GM23248 (cell line): ENCODE measurements around the gene ENO2. TPM values are rescaled to one million over a fixed set of nuclear protein-coding genes. Genes with fewer than 3 reads are reported as not detected.
"Not testable (repeated sequence)": the region's sequence is repeated elsewhere in the genome, so short reads cannot be mapped to it uniquely, and the experiment has no call there.

Experiments used
- DNase-seq: peaks from one replicate; pipeline ENCODE4 v3.0.0-alpha.2; 2015
- H2AFZ ChIP-seq: fragments of 200-600 bp; sonication (generic); 2 replicates; pipeline ENCODE4 v1.6.1; 2016; ENCODE audit warnings: antibody characterized with exemption
- H3F3A ChIP-seq: fragments of 200-600 bp; sonication (generic); 2 replicates; pipeline ENCODE4 v1.6.1; 2016; ENCODE audit warnings: mild to moderate bottlenecking, antibody characterized with exemption, mixed run types; ENCODE audit not compliant: insufficient read depth
- H3K27ac ChIP-seq: fragments of 200-600 bp; sonication (generic); 2 replicates; pipeline ENCODE4 v1.5.1; 2016; ENCODE audit warnings: mild to moderate bottlenecking
- H3K27me3 ChIP-seq: fragments of 200-600 bp; sonication (generic); replicated peaks from 2 replicates; pipeline ENCODE4 v1.6.1; 2016; ENCODE audit warnings: mild to moderate bottlenecking; ENCODE audit not compliant: insufficient read depth
- H3K36me3 ChIP-seq: fragments of 200-600 bp; sonication (generic); 2 replicates; pipeline ENCODE4 v1.6.1; 2016; ENCODE audit warnings: low read depth, mild to moderate bottlenecking
- H3K4me1 ChIP-seq: fragments of 200-600 bp; sonication (generic); 2 replicates; pipeline ENCODE4 v1.6.1; 2016; ENCODE audit warnings: mild to moderate bottlenecking; ENCODE audit not compliant: insufficient read depth
- H3K4me2 ChIP-seq: fragments of 200-600 bp; sonication (generic); one replicate; pipeline ENCODE4 v1.6.1; 2016; ENCODE audit warnings: mild to moderate bottlenecking; ENCODE audit not compliant: unreplicated experiment
- H3K4me3 ChIP-seq: fragments of 200-600 bp; sonication (generic); 2 replicates; pipeline ENCODE4 v1.5.1; 2016; ENCODE audit warnings: mild to moderate bottlenecking
- H3K79me2 ChIP-seq: fragments of 200-600 bp; sonication (generic); 2 replicates; pipeline ENCODE4 v1.6.1; 2016; ENCODE audit warnings: mild to moderate bottlenecking; ENCODE audit not compliant: insufficient read depth
- H3K9ac ChIP-seq: fragments of 200-600 bp; sonication (generic); 2 replicates; pipeline ENCODE4 v1.6.1; 2016; ENCODE audit warnings: mild to moderate bottlenecking
- H3K9me2 ChIP-seq: fragments of 200-600 bp; sonication (generic); 2 replicates; pipeline ENCODE4 v1.6.1; 2016; ENCODE audit warnings: mixed run types, mild to moderate bottlenecking, moderate library complexity; ENCODE audit not compliant: insufficient read depth
- H3K9me3 ChIP-seq: fragments of 200-600 bp; sonication (generic); one replicate; pipeline ENCODE4 v1.6.1; 2017; ENCODE audit warnings: low read depth
- H4K20me1 ChIP-seq: fragments of 200-600 bp; sonication (generic); 2 replicates; pipeline ENCODE4 v1.6.0; 2016; ENCODE audit not compliant: insufficient read depth
- EZH2 ChIP-seq: fragments of 200-600 bp; sonication (generic); IDR thresholded peaks from 2 replicates; pipeline ENCODE4 v1.6.1; 2018; ENCODE audit warnings: antibody characterized with exemption, mild to moderate bottlenecking; ENCODE audit not compliant: insufficient read depth, poor library complexity, severe bottlenecking
- EZH2phosphoT487 ChIP-seq: fragments of 200-600 bp; sonication (generic); IDR thresholded peaks from 2 replicates; pipeline ENCODE4 v1.6.1; 2018; ENCODE audit warnings: antibody characterized with exemption, moderate library complexity, mild to moderate bottlenecking, low read depth; ENCODE audit not compliant: insufficient read depth
- whole genome bisulfite sequencing, 2 experiments: methylation state at CpG; one replicate each; pipeline ENCODE4 v1.1.6; 2015 to 2017; ENCODE audit warnings: low lambda C conversion rate in 2 of 2, low coverage in 1 of 2; ENCODE audit errors: missing lambda C conversion rate in 2 of 2; 5-methylcytosine and 5-hydroxymethylcytosine counted together
- in situ Hi-C: fragments of 300-500 bp; cut with MboI; formaldehyde crosslinking; loops from 2 replicates; pipeline ENCODE4 v1.15.0; 2020
- polyA plus RNA-seq: library from polyadenylated mRNA; unstranded; fragments of >200 nt; fragmentation: Nextera tagmentation; extraction: Ambion mirVana; gene quantifications from 2 replicates; pipeline ENCODE4 v1.2.1, GENCODE V29; 2016
- total RNA-seq: library from RNA; depleted of rRNA; stranded (reverse); fragments of >200 nt; shearing (Covaris generic); gene quantifications from 2 replicates; pipeline ENCODE4 v1.2.3, GENCODE V29; 2014

Gene ENO2
- total and polyA plus RNA-seq, 2 experiments from 2014 or later, result 10.1 to 34.2 TPM

DNA sequence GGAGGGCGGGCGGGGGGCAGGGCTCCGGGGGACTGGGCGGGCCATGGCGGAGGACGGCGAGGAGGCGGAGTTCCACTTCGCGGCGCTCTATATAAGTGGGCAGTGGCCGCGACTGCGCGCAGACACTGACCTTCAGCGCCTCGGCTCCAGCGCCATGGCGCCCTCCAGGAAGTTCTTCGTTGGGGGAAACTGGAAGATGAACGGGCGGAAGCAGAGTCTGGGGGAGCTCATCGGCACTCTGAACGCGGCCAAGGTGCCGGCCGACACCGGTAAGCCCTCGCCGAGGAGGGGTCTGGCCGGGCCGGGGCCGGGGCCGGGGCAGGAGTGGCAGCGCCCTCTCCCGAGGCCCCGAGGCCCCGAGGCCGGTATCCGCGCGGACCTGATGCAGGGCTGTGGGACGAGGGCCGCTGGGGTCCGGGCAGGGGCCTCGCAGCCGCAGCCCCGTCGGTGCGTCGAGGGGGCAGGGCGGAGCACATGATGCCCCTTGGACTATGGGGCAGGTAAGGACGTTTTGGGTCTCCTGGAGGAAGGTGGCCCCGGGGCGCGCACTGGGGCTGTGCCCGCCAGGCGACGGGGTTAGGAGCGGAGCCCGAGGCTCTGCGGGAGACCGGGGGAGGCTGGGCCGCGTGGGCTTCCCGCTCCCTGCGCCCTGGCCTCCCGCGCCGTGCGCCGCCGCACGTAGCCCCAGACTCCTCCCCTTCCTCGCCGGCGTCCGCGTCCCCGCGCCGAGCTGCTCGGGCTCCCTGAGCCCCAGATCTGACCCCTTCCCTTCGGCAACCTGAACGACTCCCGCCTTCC is 46.8 kb upstream of the ENO2 start, which contains the start of gene TPI1:
TSS of gene TPI1 (plus strand) at position 119 of the 798 bp plus-strand sequence. CDS start at position 155, 36 bp downstream.
- no peak for TF ChIP-seq EZH2
- TF ChIP-seq EZH2phosphoT487, result no peak
- DNase-seq, result peak; percentile 93
- Histone ChIP-seq H3K79me2 (peaks cover 38% of the 10 kb centered on the region), H3K27me3 (no peaks in the 10 kb centered on the region), H3K9me3 (no peaks in the 10 kb centered on the region), H3K27ac (peak within 1 kb of the TSS; percentile 68), H3K4me1 (peaks cover 39% of the 10 kb centered on the region), H3F3A (peaks cover 40% of the 10 kb centered on the region), H3K9me2 (no peaks in the 10 kb centered on the region), H3K36me3 (peaks cover 24% of the 10 kb centered on the region), H3K9ac (peak within 1 kb of the TSS; percentile 92), H3K4me2 (peak within 1 kb of the TSS; percentile 100), H3K4me3 (peak within 1 kb of the TSS; percentile 99), H2AFZ (peak within 1 kb of the TSS; percentile 78), H4K20me1 (no peaks in the 10 kb centered on the region; the same call in 1 of the 2 replicates)
- in situ Hi-C loops, result no loop called here
- WGBS, 2 experiments, result 1% methylated on average over 63 to 80 of the region's 86 CpGs

DNA sequence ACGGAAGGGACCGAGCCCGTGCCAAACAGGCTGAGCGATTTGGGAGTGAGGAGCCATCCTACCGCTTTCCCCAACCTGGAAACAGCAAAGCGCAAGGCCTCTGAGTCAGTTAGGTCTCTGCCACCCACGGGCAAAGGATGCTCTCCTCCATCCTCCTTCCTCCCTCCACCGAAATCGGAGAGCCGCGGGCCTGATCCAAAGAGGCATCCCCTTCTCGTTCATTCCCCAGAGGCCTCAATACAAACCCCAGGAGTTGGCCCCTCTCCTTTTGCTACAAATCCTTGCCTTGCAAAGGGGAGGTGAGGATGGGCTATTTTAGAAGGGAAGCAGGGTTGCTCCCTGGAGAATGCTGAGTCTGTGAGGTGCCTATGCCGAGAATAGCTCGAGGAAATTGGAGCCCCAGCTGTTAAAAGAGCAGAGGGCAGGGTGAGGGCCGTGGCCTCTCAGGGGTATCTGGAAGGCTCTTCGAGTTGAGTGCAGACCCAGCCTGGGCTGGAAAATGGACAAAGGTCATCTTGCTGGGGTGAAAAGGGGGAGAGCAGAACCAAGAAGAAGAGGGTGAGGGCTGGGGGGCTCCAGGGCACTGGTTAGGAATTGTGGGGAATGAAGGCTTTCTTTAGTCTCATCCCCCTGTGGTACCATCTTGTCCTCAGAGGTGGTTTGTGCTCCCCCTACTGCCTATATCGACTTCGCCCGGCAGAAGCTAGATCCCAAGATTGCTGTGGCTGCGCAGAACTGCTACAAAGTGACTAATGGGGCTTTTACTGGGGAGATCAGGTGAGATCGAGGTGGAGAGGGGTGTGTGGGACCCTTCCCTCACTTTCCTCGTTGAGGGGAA is 46.0 kb upstream of the ENO2 start:
- DNase-seq, result peak; percentile 75
- peaks cover 17% of the 10 kb centered on the region for H3K36me3 ChIP-seq
- peaks cover 38% of the 10 kb centered on the region for H3K79me2 ChIP-seq

GRCh38 chr12:6869049-6870021 is 45.0 kb upstream of the ENO2 start:
- TF ChIP-seq EZH2phosphoT487 (no peak), EZH2 (no peak)
- WGBS, 2 experiments, result 42 to 47% methylated on average over 12 of the region's 12 CpGs
- Histone ChIP-seq H3K4me2 (peak overlapping the region; percentile 100), H3K9me2 (no peaks in the 10 kb centered on the region), H3K9me3 (no peaks in the 10 kb centered on the region), H3K27me3 (no peaks in the 10 kb centered on the region), H3K4me1 (peaks cover 39% of the 10 kb centered on the region), H3K27ac (peak overlapping the region; percentile 68), H3K4me3 (peak overlapping the region; percentile 99), H3K9ac (peak overlapping the region; percentile 92), H3K36me3 (peaks cover 16% of the 10 kb centered on the region), H2AFZ (no peak overlapping the region), H3K79me2 (peaks cover 40% of the 10 kb centered on the region), H3F3A (peaks cover 38% of the 10 kb centered on the region), H4K20me1 (no peaks in the 10 kb centered on the region; the same call in 1 of the 2 replicates)
- in situ Hi-C loops, result no loop called here
- DNase-seq, result peak; percentile 75

More for the DNA sequence above, 46.0 kb upstream of the ENO2 start:
- H4K20me1 ChIP-seq, result no peaks in the 10 kb centered on the region; the same call in 1 of the 2 replicates
- H3K4me1 ChIP-seq, result peaks cover 39% of the 10 kb centered on the region
- in situ Hi-C loops, result no loop called here
- H2AFZ ChIP-seq, result no peak overlapping the region
- H3K27ac ChIP-seq, result peak overlapping the region; percentile 68
- no peaks in the 10 kb centered on the region for H3K9me3 ChIP-seq
- 5 to 7% methylated on average over 21 to 22 of the region's 22 CpGs for WGBS, 2 experiments
- TF ChIP-seq EZH2, result no peak
- no peak for TF ChIP-seq EZH2phosphoT487
- peaks cover 38% of the 10 kb centered on the region for H3F3A ChIP-seq
- no peaks in the 10 kb centered on the region for H3K27me3 ChIP-seq
- H3K4me3 ChIP-seq, result peak overlapping the region; percentile 99
- peak overlapping the region; percentile 92 for H3K9ac ChIP-seq
- H3K4me2 ChIP-seq, result peak overlapping the region; percentile 100
- H3K9me2 ChIP-seq, result no peaks in the 10 kb centered on the region

DNA sequence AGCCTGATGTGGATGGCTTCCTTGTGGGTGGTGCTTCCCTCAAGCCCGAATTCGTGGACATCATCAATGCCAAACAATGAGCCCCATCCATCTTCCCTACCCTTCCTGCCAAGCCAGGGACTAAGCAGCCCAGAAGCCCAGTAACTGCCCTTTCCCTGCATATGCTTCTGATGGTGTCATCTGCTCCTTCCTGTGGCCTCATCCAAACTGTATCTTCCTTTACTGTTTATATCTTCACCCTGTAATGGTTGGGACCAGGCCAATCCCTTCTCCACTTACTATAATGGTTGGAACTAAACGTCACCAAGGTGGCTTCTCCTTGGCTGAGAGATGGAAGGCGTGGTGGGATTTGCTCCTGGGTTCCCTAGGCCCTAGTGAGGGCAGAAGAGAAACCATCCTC is 44.1 kb upstream of the ENO2 start:
- 42 to 62% methylated on average over 4 of the region's 4 CpGs for WGBS, 2 experiments
- peaks cover 38% of the 10 kb centered on the region for H3F3A ChIP-seq
- peak overlapping the region; percentile 49; the same call in 1 of the 2 replicates for H3K27ac ChIP-seq
- H3K27me3 ChIP-seq, H3K9me2 ChIP-seq, DNase-seq, H2AFZ ChIP-seq, H4K20me1 ChIP-seq, in situ Hi-C loops, H3K4me3 ChIP-seq, H3K9me3 ChIP-seq: not testable (repeated sequence)
- peaks cover 39% of the 10 kb centered on the region for H3K4me1 ChIP-seq
- peak overlapping the region; percentile 28 for H3K9ac ChIP-seq
- H3K36me3 ChIP-seq, result peaks cover 16% of the 10 kb centered on the region
- H3K4me2 ChIP-seq, result peak overlapping the region; percentile 100
- H3K79me2 ChIP-seq, result peaks cover 44% of the 10 kb centered on the region
